MM.1S (cell line): ENCODE results near the gene SPR.

Source experiments
- CTCF ChIP-seq: fragments of 300-600 bp; sonication (generic); IDR thresholded peaks from 2 replicates; pipeline ENCODE4 v1.5.1; 2016; ENCODE audit warnings: antibody characterized with exemption, low read length, mixed read lengths
- EZH2 ChIP-seq: fragments of 300-600 bp; sonication (generic); optimal IDR thresholded peaks from 2 replicates; pipeline ENCODE3; 2017; ENCODE audit warnings: low read depth, mild to moderate bottlenecking, antibody characterized with exemption, low read length, mixed read lengths

GRCh38 chr2:72940361-72940760 lies 53.2 kb downstream of the SPR start:
- TF ChIP-seq EZH2: no peak
- no peak for TF ChIP-seq CTCF
